Measurements from ENCODE around the gene KIAA1671.

Gene KIAA1671

GRCh38 chr22:25032066-25032465, 79.5 kb downstream of the KIAA1671 start:
- no peak for TF ChIP-seq CTCF (IDR thresholded peaks at IDR 0.05; ENCODE audit: insufficient read depth, low read depth, low read length, missing control alignments)
- no peak overlapping the region for H3K4me3 ChIP-seq (ENCODE audit: low read depth, low read length)
- no peak for DNase-seq (ENCODE audit: low read depth)

- TF ChIP-seq CTCF (IDR thresholded peaks at IDR 0.05; ENCODE audit: insufficient read depth, low read depth, low read length, missing control alignments), result no peak
- no peak overlapping the region for H3K4me3 ChIP-seq (ENCODE audit: low read depth, low read length)
- DNase-seq (ENCODE audit: low read depth), result no peak
Observed at GRCh38 chr22:25035715-25036114, 83.2 kb downstream of the KIAA1671 start.

GRCh38 chr22:25038239-25038638, 85.7 kb downstream of the KIAA1671 start:
- DNase-seq (ENCODE audit: low read depth), result no peak
- no peak for TF ChIP-seq CTCF (IDR thresholded peaks at IDR 0.05; ENCODE audit: insufficient read depth, low read depth, low read length, missing control alignments)
- H3K4me3 ChIP-seq (ENCODE audit: low read depth, low read length), result no peak overlapping the region

- TF ChIP-seq CTCF (IDR thresholded peaks at IDR 0.05; ENCODE audit: insufficient read depth, low read depth, low read length, missing control alignments), result no peak
- DNase-seq (ENCODE audit: low read depth), result no peak
- H3K4me3 ChIP-seq (ENCODE audit: low read depth, low read length), result no peak overlapping the region
Observed at GRCh38 chr22:25038771-25039170, 86.3 kb downstream of the KIAA1671 start.

- H3K4me3 ChIP-seq (ENCODE audit: low read depth, low read length), result no peak overlapping the region
- no peak for DNase-seq (ENCODE audit: low read depth)
- no peak for TF ChIP-seq CTCF (IDR thresholded peaks at IDR 0.05; ENCODE audit: insufficient read depth, low read depth, low read length, missing control alignments)
Observed at GRCh38 chr22:25039255-25039654, 86.7 kb downstream of the KIAA1671 start.

- DNase-seq (ENCODE audit: low read depth), result no peak
Observed at GRCh38 chr22:25039754-25040153, 87.2 kb downstream of the KIAA1671 start.

More at GRCh38 chr22:25039754-25040153, 87.2 kb downstream of the KIAA1671 start:
- TF ChIP-seq CTCF (IDR thresholded peaks at IDR 0.05; ENCODE audit: insufficient read depth, low read depth, low read length, missing control alignments), result no peak
- H3K4me3 ChIP-seq (ENCODE audit: low read depth, low read length), result no peak overlapping the region

Measured in GM12865 (cell line).